ENCODE results near the gene SMYD3. TPM values are rescaled to one million over a fixed set of nuclear protein-coding genes. Genes with fewer than 3 reads are reported as not detected.

SMYD3 gene
- total RNA-seq, 2 experiments from 2014 or later = 18.1 to 26.8 TPM

DNA sequence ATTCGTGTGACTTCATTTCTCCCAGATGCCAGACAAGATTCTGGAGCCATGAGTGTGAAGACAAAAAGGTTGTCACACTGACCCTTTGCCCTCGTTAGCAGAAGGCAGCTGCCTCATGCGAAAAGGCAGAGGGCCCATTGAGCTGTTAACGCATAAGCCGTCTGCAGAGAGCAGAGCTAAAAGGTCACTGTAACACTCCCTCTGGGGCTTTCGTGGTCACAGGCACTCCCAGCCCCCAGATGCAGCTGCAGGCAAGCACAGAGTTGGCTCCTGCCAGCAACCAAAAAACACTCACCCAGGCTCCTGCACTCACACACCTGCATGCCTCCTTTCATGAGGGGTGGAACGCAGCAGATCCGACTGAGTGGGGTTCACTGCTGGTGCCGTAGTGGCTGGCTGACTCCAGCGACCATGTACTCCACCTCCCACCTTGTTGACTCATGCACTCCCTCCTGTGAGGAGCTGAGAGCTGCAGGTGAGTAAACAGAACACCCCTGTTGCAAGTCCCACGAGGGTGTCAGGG lies 287.5 kb downstream of the SMYD3 start:
- DNase-seq (no peak), ATAC-seq (no peak)
- peaks cover 2% of the 10 kb centered on the region for H3K36me3 Mint-ChIP-seq
- CTCF ChIA-PET = no interaction called here
- no peaks in the 10 kb centered on the region for H3K27me3 Mint-ChIP-seq
- H3K9me3 Mint-ChIP-seq (ENCODE audit: low read depth) = no peaks in the 10 kb centered on the region
- no peak overlapping the region for H3K27ac Mint-ChIP-seq
- peaks cover 2% of the 10 kb centered on the region for H3K4me1 Mint-ChIP-seq
- H3K4me3 Mint-ChIP-seq = no peak overlapping the region

DNA sequence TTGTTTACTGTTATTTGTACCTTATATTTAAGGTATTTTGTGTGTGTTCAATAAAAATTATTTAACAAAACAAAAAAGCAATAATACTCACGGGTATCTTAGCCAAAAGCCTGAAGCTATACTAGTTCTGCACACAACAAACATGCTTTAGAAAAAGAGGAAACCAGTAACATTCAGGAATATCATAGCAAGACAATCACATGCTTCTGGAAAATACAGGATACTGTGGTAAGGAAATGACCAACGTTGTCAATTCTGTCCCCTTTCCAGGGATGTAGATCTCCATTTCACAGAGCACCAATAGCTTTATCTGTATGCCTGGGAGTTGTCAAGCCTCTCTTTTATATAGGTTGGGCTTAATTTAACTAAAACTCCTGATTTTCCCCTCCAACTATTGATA lies 288.4 kb downstream of the SMYD3 start:
- Mint-ChIP-seq H3K27ac (no peak overlapping the region), H3K4me3 (no peak overlapping the region), H3K9me3 (ENCODE audit: low read depth) (no peaks in the 10 kb centered on the region), H3K36me3 (peaks cover 2% of the 10 kb centered on the region), H3K4me1 (peaks cover 2% of the 10 kb centered on the region), H3K27me3 (no peaks in the 10 kb centered on the region)
- CTCF ChIA-PET = no interaction called here
- ATAC-seq = no peak
- DNase-seq = no peak

DNA sequence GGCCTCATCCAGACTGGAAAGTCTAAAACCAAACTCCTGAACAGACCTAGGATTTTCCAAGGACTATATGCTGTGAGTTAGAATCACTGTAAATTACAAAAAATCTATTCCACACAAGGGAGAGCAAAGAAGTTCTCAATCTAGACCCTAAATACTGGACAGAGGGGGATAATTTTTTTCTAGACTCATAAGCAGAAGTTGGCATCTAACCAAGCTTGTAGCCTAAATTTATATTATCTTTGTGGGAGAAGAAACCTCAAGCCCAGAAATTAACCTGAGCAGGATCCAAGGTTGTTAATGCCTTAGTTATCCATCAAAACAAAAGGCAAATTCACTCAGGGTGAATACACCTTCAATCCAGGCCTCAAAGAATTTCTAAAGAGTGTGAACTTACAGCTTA lies 290.2 kb downstream of the SMYD3 start:
- Mint-ChIP-seq H3K27me3 (no peaks in the 10 kb centered on the region), H3K9me3 (ENCODE audit: low read depth) (no peaks in the 10 kb centered on the region), H3K36me3 (peaks cover 2% of the 10 kb centered on the region), H3K27ac (no peak overlapping the region), H3K4me1 (peaks cover 2% of the 10 kb centered on the region), H3K4me3 (no peak overlapping the region)
- CTCF ChIA-PET = no interaction called here
- DNase-seq (no peak), ATAC-seq (no peak)

DNA sequence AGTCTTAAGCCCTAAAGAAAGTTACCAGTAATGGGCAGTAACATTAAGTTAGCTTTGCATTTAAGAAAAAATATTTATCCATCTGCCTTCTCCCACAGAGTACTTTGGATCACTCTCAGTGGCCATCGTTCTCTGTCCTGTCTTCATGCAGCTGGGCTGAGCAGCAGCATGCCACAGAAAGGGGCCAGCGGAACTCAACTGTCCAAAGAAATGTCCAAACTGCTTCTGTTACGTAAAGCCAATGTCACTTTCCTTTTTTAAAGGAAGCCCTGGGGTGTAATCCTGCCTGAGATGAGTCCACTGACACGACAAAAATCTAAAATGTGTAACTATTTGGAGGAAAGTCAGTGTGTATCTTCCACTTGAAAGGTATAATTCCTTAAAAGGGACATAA lies 291.6 kb downstream of the SMYD3 start:
- ATAC-seq (no peak), DNase-seq (no peak)
- H3K36me3 Mint-ChIP-seq = peaks cover 2% of the 10 kb centered on the region
- CTCF ChIA-PET = no interaction called here
- no peaks in the 10 kb centered on the region for H3K9me3 Mint-ChIP-seq (ENCODE audit: low read depth)
- no peak overlapping the region for H3K4me3 Mint-ChIP-seq
- H3K4me1 Mint-ChIP-seq = peaks cover 2% of the 10 kb centered on the region
- no peaks in the 10 kb centered on the region for H3K27me3 Mint-ChIP-seq
- H3K27ac Mint-ChIP-seq = no peak overlapping the region

DNA sequence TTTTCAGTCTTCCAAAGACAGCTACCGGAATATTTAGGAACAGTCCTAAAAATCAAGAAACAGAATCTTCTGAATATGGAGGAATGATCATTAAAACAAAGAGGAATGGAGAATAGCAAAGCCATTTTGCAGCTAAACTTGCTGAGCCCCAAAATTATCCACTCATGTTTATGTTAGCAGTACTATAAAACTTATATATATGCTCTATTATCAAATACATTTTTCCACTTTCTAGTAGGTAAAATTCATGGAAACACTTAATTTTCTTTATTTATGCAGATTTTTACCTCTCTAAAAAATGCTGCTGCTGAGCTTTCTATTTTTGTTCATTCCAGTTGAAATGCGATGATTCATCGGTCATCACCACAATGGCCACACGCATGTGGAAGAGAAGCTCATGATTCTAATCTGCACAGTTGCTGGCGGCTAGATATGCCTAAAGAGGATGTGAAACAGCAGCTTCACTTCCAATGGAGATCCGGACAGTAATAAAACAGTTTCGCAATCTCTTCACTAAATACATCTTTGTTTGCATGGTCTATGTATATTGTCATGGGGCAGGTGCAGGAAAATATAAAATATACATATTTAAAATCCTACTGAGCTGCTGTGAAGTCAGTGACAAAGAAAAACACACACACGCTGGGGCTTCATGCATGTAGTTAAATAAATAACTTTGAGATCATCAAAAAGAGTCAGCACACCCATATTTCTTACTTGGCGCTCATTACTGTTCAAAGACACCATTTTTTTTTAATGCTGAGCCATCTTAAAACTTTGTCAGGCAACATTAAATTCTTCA lies 292.2 kb downstream of the SMYD3 start:
- CTCF ChIA-PET = no interaction called here
- no peak for ATAC-seq
- H3K36me3 Mint-ChIP-seq = peaks cover 2% of the 10 kb centered on the region
- H3K27me3 Mint-ChIP-seq = no peaks in the 10 kb centered on the region
- peaks cover 2% of the 10 kb centered on the region for H3K4me1 Mint-ChIP-seq
- H3K4me3 Mint-ChIP-seq = no peak overlapping the region
- no peak for DNase-seq
- H3K27ac Mint-ChIP-seq = no peak overlapping the region
- H3K9me3 Mint-ChIP-seq (ENCODE audit: low read depth) = no peaks in the 10 kb centered on the region

DNA sequence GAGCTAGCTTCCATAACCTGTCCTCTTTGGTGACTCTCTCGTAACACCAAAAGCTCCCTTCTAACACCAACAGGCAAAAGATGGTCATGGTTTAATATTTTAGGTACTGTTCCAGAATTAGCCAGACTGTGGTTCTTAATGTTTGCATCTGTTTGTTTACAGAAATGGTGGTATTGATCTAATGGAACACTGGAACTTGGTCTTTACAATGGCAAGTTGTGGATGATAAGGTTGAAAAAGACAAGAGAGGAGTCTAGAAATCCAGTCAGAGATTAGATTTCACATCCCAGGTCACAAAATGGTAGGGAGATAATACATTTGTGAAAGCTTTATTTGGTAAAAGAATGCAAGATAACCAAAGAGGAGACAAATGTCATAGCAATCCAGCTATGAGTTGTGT lies 293.1 kb downstream of the SMYD3 start:
- H3K36me3 Mint-ChIP-seq = peaks cover 2% of the 10 kb centered on the region
- CTCF ChIA-PET = no interaction called here
- no peak overlapping the region for H3K4me3 Mint-ChIP-seq
- no peaks in the 10 kb centered on the region for H3K27me3 Mint-ChIP-seq
- DNase-seq (no peak), ATAC-seq (no peak)
- H3K9me3 Mint-ChIP-seq (ENCODE audit: low read depth) = no peaks in the 10 kb centered on the region
- H3K4me1 Mint-ChIP-seq = peaks cover 2% of the 10 kb centered on the region
- no peak overlapping the region for H3K27ac Mint-ChIP-seq

DNA sequence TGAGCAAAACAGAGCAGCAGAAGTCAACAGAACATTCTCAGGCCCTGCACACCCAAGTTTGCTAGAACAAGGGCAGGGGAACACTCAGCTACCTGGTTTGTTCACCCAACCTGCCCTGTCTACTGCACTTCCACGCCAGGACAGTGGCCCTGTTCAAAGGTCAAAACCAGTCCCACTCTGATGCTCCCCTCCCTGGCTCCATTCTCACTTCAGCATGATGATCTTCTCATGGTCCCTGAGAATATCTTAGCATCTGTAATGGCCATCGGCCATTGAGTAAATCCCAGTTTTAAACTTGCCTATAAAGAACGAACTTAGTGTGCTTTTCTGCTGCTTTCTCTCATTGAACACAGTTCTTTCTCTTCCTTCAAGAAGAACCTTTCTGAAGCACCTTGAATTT lies 293.6 kb downstream of the SMYD3 start:
- Mint-ChIP-seq H3K27me3 (no peaks in the 10 kb centered on the region), H3K36me3 (peaks cover 2% of the 10 kb centered on the region), H3K4me3 (no peak overlapping the region), H3K27ac (no peak overlapping the region), H3K4me1 (peaks cover 2% of the 10 kb centered on the region), H3K9me3 (ENCODE audit: low read depth) (no peaks in the 10 kb centered on the region)
- DNase-seq = no peak
- CTCF ChIA-PET = no interaction called here
- no peak for ATAC-seq

DNA sequence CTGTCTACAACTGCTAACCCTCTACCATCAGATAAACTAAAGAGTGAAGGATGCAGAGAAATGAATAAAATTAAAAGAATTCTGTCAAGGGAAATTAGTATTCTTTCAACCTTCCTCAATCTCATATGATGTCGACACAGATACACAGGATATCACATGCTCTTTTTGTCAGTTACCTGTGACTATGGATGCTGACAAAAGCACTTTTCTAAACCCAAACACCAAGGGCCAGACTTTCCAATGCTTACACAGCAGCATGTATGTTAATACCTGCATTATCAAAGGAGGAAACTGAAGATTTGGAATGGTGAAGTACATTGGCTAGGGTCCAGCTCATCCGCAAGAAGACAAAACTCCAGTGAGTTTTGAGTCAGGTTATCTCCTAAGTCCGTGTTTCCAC lies 294.0 kb downstream of the SMYD3 start:
- ATAC-seq = no peak
- CTCF ChIA-PET = no interaction called here
- Mint-ChIP-seq H3K4me3 (no peak overlapping the region), H3K4me1 (peaks cover 2% of the 10 kb centered on the region), H3K36me3 (peaks cover 2% of the 10 kb centered on the region), H3K9me3 (ENCODE audit: low read depth) (no peaks in the 10 kb centered on the region), H3K27me3 (no peaks in the 10 kb centered on the region), H3K27ac (no peak overlapping the region)
- DNase-seq = no peak

DNA sequence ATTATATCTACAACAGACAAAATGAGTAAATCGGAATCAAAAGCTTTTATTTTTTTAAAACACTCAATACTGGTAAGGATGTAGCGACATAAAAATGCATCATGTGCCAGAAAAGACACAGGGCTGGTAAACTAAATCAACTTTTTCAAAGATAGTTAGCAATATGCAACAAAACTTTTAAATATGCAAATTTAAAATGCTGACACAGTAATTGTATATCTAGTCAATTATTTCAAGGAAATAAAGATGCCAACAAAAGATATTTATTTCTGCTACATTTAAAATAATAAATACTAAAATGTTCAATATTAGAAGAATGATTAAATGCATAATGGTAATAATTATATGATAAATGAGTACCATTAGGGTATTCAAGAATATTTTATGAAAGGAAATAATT lies 295.1 kb downstream of the SMYD3 start:
- no peaks in the 10 kb centered on the region for H3K9me3 Mint-ChIP-seq (ENCODE audit: low read depth)
- CTCF ChIA-PET = no interaction called here
- H3K36me3 Mint-ChIP-seq = peaks cover 2% of the 10 kb centered on the region
- H3K27me3 Mint-ChIP-seq = no peaks in the 10 kb centered on the region
- H3K4me1 Mint-ChIP-seq = peaks cover 2% of the 10 kb centered on the region
- H3K4me3 Mint-ChIP-seq = no peak overlapping the region
- H3K27ac Mint-ChIP-seq = no peak overlapping the region
- DNase-seq (no peak), ATAC-seq (no peak)

DNA sequence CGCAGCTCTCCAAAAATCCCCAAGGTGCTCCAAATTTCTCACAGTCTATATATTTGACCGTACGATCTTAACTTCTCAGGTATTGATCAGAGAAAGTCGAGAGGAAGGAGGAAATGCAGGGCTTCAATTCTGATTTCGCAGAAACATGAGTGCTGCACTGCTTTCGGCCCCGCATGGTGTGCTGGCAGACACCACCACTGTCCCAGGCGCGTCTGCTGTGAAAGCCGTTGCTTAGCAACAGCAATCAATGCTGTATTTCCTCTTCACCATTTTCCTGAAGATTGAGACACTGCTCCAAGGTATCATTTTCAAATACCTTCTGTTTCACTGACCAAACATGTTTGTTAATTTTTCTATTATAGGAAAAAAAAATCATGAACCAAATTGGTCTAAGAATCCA lies 296.3 kb downstream of the SMYD3 start:
- Mint-ChIP-seq H3K4me3 (no peak overlapping the region), H3K9me3 (ENCODE audit: low read depth) (no peaks in the 10 kb centered on the region), H3K27me3 (no peaks in the 10 kb centered on the region), H3K4me1 (peaks cover 2% of the 10 kb centered on the region), H3K27ac (no peak overlapping the region), H3K36me3 (peaks cover 2% of the 10 kb centered on the region)
- DNase-seq = no peak
- ATAC-seq = no peak
- CTCF ChIA-PET = no interaction called here

DNA sequence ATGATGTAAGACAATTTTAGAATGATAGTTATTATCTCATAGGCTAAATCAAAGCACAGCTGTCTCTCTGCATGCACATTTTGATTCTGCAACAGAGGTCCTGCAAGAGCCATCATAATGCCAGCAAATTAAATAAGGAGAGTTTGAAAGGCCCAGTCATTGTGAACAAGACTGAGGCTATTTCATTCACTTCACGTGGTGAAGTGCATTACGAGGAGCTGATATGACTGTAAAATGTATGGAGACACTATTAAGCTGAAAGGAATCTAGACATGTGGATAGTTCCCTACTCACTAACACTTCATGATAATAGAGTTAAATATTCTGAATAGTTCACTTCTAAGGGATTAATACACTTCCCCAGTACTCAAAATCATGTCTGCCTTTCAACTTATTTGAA lies 299.0 kb downstream of the SMYD3 start:
- H3K36me3 Mint-ChIP-seq = no peaks in the 10 kb centered on the region
- no peak overlapping the region for H3K4me3 Mint-ChIP-seq
- CTCF ChIA-PET = interaction anchor here (0.6 kb wide), 1 partner anchor 72 kb away, joined by 3 read pairs; no protein-coding TSS in a partner anchor
- H3K9me3 Mint-ChIP-seq (ENCODE audit: low read depth) = no peaks in the 10 kb centered on the region
- ATAC-seq = no peak
- H3K27me3 Mint-ChIP-seq = no peaks in the 10 kb centered on the region
- DNase-seq = no peak
- no peaks in the 10 kb centered on the region for H3K4me1 Mint-ChIP-seq
- H3K27ac Mint-ChIP-seq = no peak overlapping the region

DNA sequence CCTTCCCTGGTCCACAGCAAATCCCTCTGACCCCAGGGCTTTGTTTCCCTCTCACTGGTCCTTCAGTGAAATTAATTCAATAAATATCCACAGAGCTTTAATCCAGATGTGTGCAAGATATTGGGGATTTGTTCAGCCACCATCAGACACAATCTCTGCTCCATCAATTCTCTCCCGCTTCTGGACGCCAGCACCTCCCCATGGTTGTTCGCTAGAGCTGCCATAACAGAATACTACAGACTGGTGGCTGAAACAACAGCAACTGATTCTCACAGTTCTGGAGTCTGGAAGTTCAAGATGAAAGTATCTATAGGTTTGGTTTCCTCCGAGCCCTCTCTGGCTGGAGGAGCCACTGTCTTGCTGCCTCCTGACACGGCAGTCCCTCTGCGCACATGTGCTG lies 303.9 kb downstream of the SMYD3 start:
- CTCF ChIA-PET = no interaction called here
- no peaks in the 10 kb centered on the region for H3K27me3 Mint-ChIP-seq
- H3K4me3 Mint-ChIP-seq = no peak overlapping the region

DNA sequence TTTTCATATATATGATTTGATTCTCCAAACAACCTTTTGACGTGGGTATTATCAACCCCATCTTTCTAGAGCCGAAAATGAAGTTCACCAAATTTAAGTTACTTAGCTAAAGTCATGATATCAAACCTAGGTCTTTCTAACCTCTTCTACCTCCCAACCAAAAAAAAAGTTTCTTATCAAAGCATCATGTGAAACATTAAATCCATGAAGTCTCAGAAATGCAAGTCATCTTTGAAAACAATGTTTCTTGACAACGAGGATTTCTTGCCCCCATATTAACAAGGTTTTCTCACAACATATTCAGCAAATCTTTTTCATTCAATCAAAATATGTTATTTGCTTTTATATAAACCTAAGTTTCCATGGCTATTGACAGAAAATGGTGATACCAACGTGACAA lies 306.3 kb downstream of the SMYD3 start:
- no peaks in the 10 kb centered on the region for H3K27me3 Mint-ChIP-seq
- H3K4me1 Mint-ChIP-seq = no peaks in the 10 kb centered on the region
- CTCF ChIA-PET = no interaction called here
- no peaks in the 10 kb centered on the region for H3K36me3 Mint-ChIP-seq
- no peak overlapping the region for H3K4me3 Mint-ChIP-seq
- no peak for ATAC-seq
- H3K27ac Mint-ChIP-seq = no peak overlapping the region
- H3K9me3 Mint-ChIP-seq (ENCODE audit: low read depth) = no peaks in the 10 kb centered on the region
- no peak for DNase-seq

More for the DNA sequence above, 303.9 kb downstream of the SMYD3 start:
- H3K36me3 Mint-ChIP-seq = no peaks in the 10 kb centered on the region
- no peaks in the 10 kb centered on the region for H3K9me3 Mint-ChIP-seq (ENCODE audit: low read depth)
- no peak overlapping the region for H3K27ac Mint-ChIP-seq
- no peaks in the 10 kb centered on the region for H3K4me1 Mint-ChIP-seq
- ATAC-seq = no peak
- no peak for DNase-seq

DNA sequence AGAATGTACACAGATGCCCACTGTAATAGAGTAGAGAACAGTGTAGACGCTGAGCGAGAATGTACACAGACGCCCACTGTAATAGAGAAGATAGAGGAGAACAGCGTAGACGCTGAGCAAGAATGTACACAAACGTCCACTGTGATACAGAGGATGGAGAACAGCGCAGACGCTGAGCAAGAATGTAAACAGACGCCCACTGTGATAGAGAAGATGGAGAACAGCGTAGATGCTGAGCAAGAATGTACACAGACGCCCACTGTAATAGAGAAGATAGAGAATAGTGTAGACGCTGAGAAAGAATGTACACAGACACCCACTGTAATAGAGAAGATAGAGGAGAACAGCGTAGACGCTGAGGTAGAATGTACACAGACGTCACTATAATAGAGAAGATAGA lies 306.9 kb downstream of the SMYD3 start:
- DNase-seq (no peak), ATAC-seq (no peak)
- no peaks in the 10 kb centered on the region for H3K27me3 Mint-ChIP-seq
- H3K36me3 Mint-ChIP-seq = no peaks in the 10 kb centered on the region
- H3K4me3 Mint-ChIP-seq = no peak overlapping the region
- CTCF ChIA-PET = no interaction called here
- H3K9me3 Mint-ChIP-seq (ENCODE audit: low read depth) = no peaks in the 10 kb centered on the region
- H3K27ac Mint-ChIP-seq = no peak overlapping the region
- H3K4me1 Mint-ChIP-seq = no peaks in the 10 kb centered on the region
